WTC11 (cell line): ENCODE data around the gene TTLL10. TPM values are rescaled to one million over a fixed set of nuclear protein-coding genes. Genes with fewer than 3 reads are reported as not detected.

Experiments
- ATAC-seq: fragments of 200-7000 bp; cut with Tn5 transposase; 2 replicates; pipeline ENCODE4 v1.10.0; 2021; ENCODE audit warnings: mild to moderate bottlenecking, moderate library complexity
- CTCF ChIA-PET: fragments of 300-600 bp; sonication (Branson Sonifier 250); formaldehyde crosslinking; loops from one replicate; lab custom pipeline; 2021; ENCODE audit warnings: antibody characterized with exemption; lab: Charles Lee
- POLR2A ChIA-PET: fragments of 350-600 bp; sonication (Branson Sonifier 250); formaldehyde crosslinking; loops from one replicate; lab custom pipeline; 2021; ENCODE audit warnings: antibody characterized with exemption; lab: Charles Lee
- DNase-seq: peaks from one replicate; pipeline ENCODE4 v3.0.0; 2021; ENCODE audit warnings: low spot score
- H3K27ac Mint-ChIP-seq: 2 replicates; pipeline ENCODE4 v1.8.0; 2021; ENCODE audit warnings: mixed read lengths
- H3K27me3 Mint-ChIP-seq: 2 replicates; pipeline ENCODE4 v1.8.0; 2021; ENCODE audit warnings: low read depth, mild to moderate bottlenecking, moderate library complexity, mixed read lengths
- H3K36me3 Mint-ChIP-seq: 2 replicates; pipeline ENCODE4 v1.8.0; 2021; ENCODE audit warnings: mixed read lengths
- H3K4me1 Mint-ChIP-seq: 2 replicates; pipeline ENCODE4 v1.8.0; 2022; ENCODE audit warnings: mixed read lengths
- H3K4me3 Mint-ChIP-seq: 2 replicates; pipeline ENCODE4 v1.8.0; 2021; ENCODE audit warnings: mild to moderate bottlenecking, moderate library complexity, mixed read lengths
- H3K9me3 Mint-ChIP-seq: 2 replicates; pipeline ENCODE4 v1.8.0; 2021; ENCODE audit warnings: mixed read lengths
- ATF1 ChIP-seq: sonication (generic); formaldehyde crosslinking; IDR thresholded peaks from 2 replicates; pipeline ENCODE4 v1.8.1; 2023; ENCODE audit warnings: mild to moderate bottlenecking, moderate library complexity, missing genetic modification reagents
- ATF6 ChIP-seq: sonication (generic); formaldehyde crosslinking; IDR thresholded peaks from 2 replicates; pipeline ENCODE4 v1.8.1; 2023; ENCODE audit warnings: mild to moderate bottlenecking, missing genetic modification reagents
- CTCF ChIP-seq: fragments of 200-600 bp; IDR thresholded peaks from 2 replicates; pipeline ENCODE4 v1.8.0; 2022; ENCODE audit warnings: antibody characterized with exemption
- E2F4 ChIP-seq: sonication (generic); formaldehyde crosslinking; IDR thresholded peaks from 2 replicates; pipeline ENCODE4 v1.8.1; 2022; ENCODE audit warnings: low read depth, mild to moderate bottlenecking, moderate library complexity, missing genetic modification reagents, borderline replicate concordance
- ELF4 ChIP-seq: sonication (generic); formaldehyde crosslinking; IDR thresholded peaks from 2 replicates; pipeline ENCODE4 v1.8.1; 2022; ENCODE audit warnings: low read depth, mild to moderate bottlenecking, moderate library complexity, missing genetic modification reagents
- ERG ChIP-seq: fragments of 250-450 bp; sonication (Bioruptor Pico); IDR thresholded peaks from 2 replicates; pipeline ENCODE4 v1.8.0; 2021; ENCODE audit warnings: mild to moderate bottlenecking
- JAZF1 ChIP-seq: fragments of 250-450 bp; sonication (Bioruptor Pico); IDR thresholded peaks from 2 replicates; pipeline ENCODE4 v1.9.0; 2021; ENCODE audit warnings: moderate library complexity, mild to moderate bottlenecking, inconsistent platforms
- NFYB ChIP-seq: sonication (generic); formaldehyde crosslinking; conservative IDR thresholded peaks from 2 replicates; pipeline ENCODE4 v1.8.0; 2022; ENCODE audit warnings: low read depth, missing genetic modification reagents
- SOX15 ChIP-seq: fragments of 250-450 bp; sonication (Bioruptor Pico); IDR thresholded peaks from 2 replicates; pipeline ENCODE4 v1.9.0; 2021; ENCODE audit warnings: mild to moderate bottlenecking
- TEAD1 ChIP-seq: sonication (generic); formaldehyde crosslinking; IDR thresholded peaks from 2 replicates; pipeline ENCODE4 v1.8.0; 2022; ENCODE audit warnings: mild to moderate bottlenecking, missing genetic modification reagents
- TEAD4 ChIP-seq: sonication (generic); formaldehyde crosslinking; IDR thresholded peaks from 2 replicates; pipeline ENCODE4 v1.8.0; 2022; ENCODE audit warnings: mild to moderate bottlenecking, missing genetic modification reagents
- ZNF416 ChIP-seq: fragments of 250-450 bp; sonication (Bioruptor Pico); IDR thresholded peaks from 2 replicates; pipeline ENCODE4 v1.9.0; 2021; ENCODE audit warnings: mild to moderate bottlenecking, inconsistent platforms
- ZNF671 ChIP-seq: fragments of 250-450 bp; sonication (Bioruptor Pico); IDR thresholded peaks from 2 replicates; pipeline ENCODE4 v1.8.0; 2021; ENCODE audit warnings: mild to moderate bottlenecking
- total RNA-seq: library from RNA; stranded (reverse); gene quantifications from 3 replicates; pipeline ENCODE4 v1.2.3, GENCODE V29; 2021

TTLL10 gene
- total RNA-seq, 1 experiment from 2014 or later, result 1.1 TPM

- CTCF ChIA-PET, result interaction anchor here (0.6 to 1.4 kb wide), 2 partner anchors 50 to 978 kb away, joined by 4 to 5 read pairs; no protein-coding TSS in a partner anchor
- H3K4me3 Mint-ChIP-seq, result no peak overlapping the region
Measured at GRCh38 chr1:1171546-1172340, 1.9 kb upstream of the TTLL10 start.

More at GRCh38 chr1:1171546-1172340, 1.9 kb upstream of the TTLL10 start:
- no peaks in the 10 kb centered on the region for H3K36me3 Mint-ChIP-seq
- TF ChIP-seq NFYB (CRISPR knock-in tag), result no peak
- no peak for TF ChIP-seq ERG (CRISPR knock-in tag)
- TF ChIP-seq CTCF, result no peak
- no peak for TF ChIP-seq ATF6 (CRISPR knock-in tag)
- TF ChIP-seq E2F4 (CRISPR knock-in tag), result no peak
- TF ChIP-seq TEAD1 (CRISPR knock-in tag), result no peak
- TF ChIP-seq SOX15 (CRISPR knock-in tag), result no peak
- TF ChIP-seq ELF4 (CRISPR knock-in tag), result no peak
- no peak for TF ChIP-seq JAZF1 (CRISPR knock-in tag)
- no peak for TF ChIP-seq ZNF671 (CRISPR knock-in tag)
- no peak for TF ChIP-seq ZNF416 (CRISPR knock-in tag)
- no peak for TF ChIP-seq ATF1 (CRISPR knock-in tag)
- TF ChIP-seq TEAD4 (CRISPR knock-in tag), result no peak
- TF ChIP-seq, all 79 proteins: peak for 0
- POLR2A ChIA-PET, result interaction anchor here (1.4 kb wide), 2 partner anchors 9 to 131 kb away, joined by 3 read pairs; no protein-coding TSS in a partner anchor
- H3K27me3 Mint-ChIP-seq, result peaks cover 19% of the 10 kb centered on the region
- DNase-seq, result peak; percentile 9
- H3K4me1 Mint-ChIP-seq, result peaks cover 16% of the 10 kb centered on the region
- ATAC-seq, result no peak
- no peaks in the 10 kb centered on the region for H3K9me3 Mint-ChIP-seq
- H3K27ac Mint-ChIP-seq, result no peak overlapping the region; the same call in 1 of the 2 replicates
